ENCODE data around the gene C1orf87.

C1orf87 gene

GRCh38 chr1:60063561-60063960, 10.0 kb downstream of the C1orf87 start:
- DNase-seq, result no peak
- intact Hi-C loops (cut with DNase I), result no loop called here

DNA sequence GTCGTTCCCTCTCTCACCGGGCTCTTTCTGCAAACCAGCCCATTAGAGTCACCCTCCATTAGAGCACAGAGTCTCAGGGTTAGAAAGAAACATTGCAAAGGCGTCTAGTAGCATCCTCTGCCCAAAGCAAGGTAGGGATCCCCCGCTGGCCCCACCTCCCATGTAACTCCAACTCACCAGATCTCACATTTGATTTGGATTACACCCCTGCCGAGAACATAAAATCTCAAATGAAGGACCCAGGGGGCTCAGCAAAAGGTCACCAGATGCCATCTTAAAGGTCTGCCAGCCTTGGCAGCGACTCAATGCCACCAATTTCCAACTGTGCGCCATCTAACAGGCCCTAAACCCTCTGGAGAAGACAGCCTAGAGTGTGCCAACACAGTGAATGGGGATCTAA, 14.1 kb downstream of the C1orf87 start:
- intact Hi-C loops (cut with DNase I), result no loop called here
- no peak for DNase-seq

- DNase-seq, result no peak
- intact Hi-C loops (cut with DNase I), result no loop called here
Observed at GRCh38 chr1:60055336-60055735, 18.2 kb downstream of the C1orf87 start.

GRCh38 chr1:60054374-60054773, 19.2 kb downstream of the C1orf87 start:
- DNase-seq, result no peak
- intact Hi-C loops (cut with DNase I), result no loop called here

DNA sequence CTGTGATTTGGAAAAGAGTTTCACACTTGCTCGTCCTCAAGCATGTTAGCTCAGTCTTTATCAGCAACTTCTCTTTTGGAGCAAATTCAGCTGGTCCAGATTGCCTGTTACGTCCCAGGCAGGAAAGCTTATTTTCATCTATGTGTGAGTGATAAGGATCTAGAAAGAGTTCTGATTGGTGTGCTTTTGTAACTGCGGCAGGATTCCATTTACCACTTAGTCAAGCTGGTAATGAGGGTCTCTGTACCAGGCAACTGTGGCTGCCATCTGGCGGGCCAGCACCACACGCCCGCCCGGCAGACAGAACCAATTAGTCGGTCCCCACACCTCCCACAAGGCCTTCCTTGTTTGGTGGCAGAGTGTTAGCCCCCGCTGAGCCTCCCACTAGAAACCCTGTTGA, 21.0 kb downstream of the C1orf87 start:
- intact Hi-C loops (cut with DNase I), result no loop called here
- DNase-seq, result peak in 2 of 10 donors; percentile 67 to 82

- DNase-seq, result no peak
- intact Hi-C loops (cut with DNase I), result no loop called here
Observed at GRCh38 chr1:60051191-60051590, 22.4 kb downstream of the C1orf87 start.

DNA sequence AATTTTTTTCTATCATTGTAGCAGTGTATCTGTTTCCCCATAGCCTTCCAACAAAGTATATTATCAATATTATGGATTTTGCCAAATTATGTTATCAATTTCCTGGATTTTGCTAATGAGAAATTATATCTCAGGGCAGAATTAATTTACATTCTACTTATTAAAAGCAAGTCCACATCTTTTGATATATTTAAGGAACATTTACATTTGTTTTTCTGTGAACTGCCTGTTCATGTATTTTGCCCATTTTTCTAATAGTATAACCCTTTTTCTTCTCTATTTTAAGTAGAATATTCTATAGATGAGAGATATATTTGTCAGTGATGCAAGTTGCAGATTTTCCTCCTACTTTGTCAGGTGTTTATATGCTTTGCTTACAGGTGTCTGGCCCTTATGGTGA, 24.4 kb downstream of the C1orf87 start:
- intact Hi-C loops (cut with DNase I), result no loop called here
- DNase-seq, result no peak

- intact Hi-C loops (cut with DNase I), result no loop called here
- no peak for DNase-seq
Observed at GRCh38 chr1:60044881-60045280, 28.7 kb downstream of the C1orf87 start.

DNA sequence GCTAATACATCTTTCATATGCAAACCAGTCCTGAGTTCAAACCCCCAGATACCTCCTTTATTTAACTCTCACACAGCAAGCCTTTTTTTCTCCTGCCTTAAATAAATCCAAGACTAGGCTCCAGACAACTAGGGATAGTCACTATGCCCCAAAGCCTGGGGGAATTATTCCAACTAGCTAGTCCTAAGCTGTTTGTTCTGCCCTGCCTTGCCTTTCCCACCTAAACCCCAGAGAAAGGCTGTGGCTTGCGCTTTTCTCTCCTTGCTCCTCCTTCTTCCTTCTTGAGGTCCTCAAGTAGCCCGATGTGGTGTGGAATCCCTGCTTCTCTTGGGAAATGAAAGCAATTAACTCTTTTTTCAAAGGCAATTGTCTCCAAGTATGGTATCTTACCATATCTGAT, 31.8 kb downstream of the C1orf87 start:
- no peak for DNase-seq
- intact Hi-C loops (cut with DNase I), result no loop called here

DNA sequence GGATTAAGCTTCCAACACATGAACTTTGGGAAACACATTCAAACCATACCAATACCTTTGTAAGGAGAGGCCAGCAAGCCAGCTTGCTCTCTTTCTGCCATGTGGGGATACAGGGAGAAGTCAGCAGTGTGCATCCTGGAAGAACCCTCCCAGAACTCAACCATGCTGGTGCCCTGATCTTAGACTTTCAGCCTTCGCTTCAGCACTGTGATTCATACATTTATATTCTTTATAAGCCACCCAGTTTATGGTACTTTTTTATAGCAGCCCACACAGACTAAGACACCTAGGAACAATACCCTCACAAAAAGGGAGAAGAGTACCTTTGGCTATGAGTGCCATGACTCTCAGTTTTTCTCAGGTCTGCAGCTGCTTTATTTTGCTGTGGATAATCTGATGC, 35.9 kb downstream of the C1orf87 start:
- no peak for DNase-seq
- intact Hi-C loops (cut with DNase I), result no loop called here

GRCh38 chr1:60036856-60037460, 36.6 kb downstream of the C1orf87 start:
- intact Hi-C loops (cut with DNase I), result no loop called here
- no peak for DNase-seq

GRCh38 chr1:60035921-60036320, 37.6 kb downstream of the C1orf87 start:
- intact Hi-C loops (cut with DNase I), result no loop called here
- DNase-seq, result no peak

DNA sequence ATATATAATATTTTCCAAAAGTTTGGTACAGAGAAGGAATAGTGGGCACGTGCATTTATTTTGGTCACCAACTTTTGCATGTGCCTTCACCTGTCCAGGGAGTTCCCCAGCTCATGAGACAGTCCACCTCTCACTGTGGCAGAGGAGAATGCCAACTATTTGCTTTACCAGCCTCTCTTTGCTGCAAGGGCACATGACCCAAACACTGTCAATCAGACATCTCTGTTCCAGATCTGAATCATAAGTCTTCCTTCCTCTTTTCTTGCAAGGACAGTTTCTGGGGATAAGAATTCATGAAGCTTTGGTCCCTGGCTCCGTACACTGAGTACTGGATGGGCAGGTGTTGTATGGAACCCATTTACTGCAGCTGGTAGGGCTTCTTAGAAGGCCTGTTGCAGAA, 38.6 kb downstream of the C1orf87 start:
- intact Hi-C loops (cut with DNase I), result no loop called here
- DNase-seq, result no peak

GRCh38 chr1:60033066-60033465, 40.5 kb downstream of the C1orf87 start:
- intact Hi-C loops (cut with DNase I), result no loop called here

DNA sequence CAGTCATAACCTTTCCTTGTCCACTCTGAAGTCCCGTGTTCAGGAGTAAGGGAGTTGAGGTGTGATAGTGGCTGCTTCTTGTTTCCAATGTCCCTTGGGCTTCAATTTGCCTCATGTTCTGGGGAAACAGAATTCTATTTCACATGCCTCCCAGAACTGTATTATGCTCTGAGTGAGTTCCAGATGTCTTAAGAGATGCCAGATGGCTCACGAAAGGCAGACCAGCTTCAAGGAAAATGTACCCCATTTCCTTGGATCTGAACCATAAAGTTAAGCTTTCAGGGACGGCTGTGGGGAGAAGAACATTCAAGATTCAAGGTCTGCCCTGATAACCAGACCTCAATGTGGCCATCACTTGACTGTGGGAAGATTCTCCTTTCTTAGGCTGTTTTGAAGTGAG, 42.4 kb downstream of the C1orf87 start:
- no peak for DNase-seq
- intact Hi-C loops (cut with DNase I), result no loop called here

More at GRCh38 chr1:60033066-60033465, 40.5 kb downstream of the C1orf87 start:
- DNase-seq, result no peak

GRCh38 chr1:60025552-60025951, 48.0 kb downstream of the C1orf87 start:
- intact Hi-C loops (cut with DNase I), result no loop called here
- DNase-seq, result no peak

DNA sequence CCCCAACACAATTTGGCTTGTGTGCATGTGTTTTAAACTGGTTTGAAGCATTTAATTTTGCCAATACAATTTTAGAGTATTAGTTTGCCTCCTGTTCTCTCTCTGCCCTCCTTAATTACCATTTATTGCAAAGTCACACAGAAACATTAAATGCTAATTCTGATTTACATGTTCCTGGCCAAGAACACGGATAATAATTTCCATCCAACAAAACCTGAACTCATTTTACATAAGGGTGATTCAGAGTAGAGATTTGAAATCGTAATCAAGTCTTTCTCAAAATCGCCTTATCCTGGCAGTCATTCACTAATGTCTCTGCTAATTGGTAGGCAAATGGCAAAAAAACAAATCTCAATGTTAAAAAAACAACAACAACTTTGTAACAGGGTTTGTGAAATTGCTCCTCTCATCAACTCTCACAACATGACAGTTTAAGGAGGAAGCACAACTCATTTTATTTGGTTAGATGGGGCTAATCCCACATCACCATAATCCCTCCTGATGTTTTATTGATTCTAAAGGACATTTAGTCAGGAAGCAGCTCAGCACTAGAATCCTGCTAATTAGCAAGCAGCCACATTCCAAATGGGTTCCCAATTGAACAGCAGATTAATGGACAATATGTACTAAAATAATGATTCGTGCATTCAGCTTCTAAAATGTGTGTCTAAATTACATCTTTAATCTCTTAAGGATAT, 55.9 kb downstream of the C1orf87 start:
- no peak for DNase-seq
- intact Hi-C loops (cut with DNase I), result no loop called here

DNA sequence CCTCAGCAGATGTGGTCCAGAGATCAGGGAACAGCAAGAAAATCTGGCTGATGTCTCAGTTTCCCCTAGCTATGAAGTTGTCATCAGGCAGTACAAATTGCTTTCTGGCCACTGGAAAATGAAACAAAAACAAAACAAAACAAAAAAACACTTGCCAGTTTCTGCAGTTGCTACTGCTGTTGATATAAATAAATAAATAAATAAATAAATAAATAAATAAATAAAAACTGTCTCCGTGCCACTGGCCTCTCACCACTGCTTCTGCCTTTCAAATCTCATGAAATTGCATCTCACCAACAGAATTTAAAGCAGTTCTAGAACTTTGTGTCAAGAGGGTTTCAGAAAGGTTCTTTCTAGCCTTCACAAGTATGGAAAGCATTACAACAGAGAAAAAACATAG, 62.9 kb downstream of the C1orf87 start:
- intact Hi-C loops (cut with DNase I), result no loop called here
- DNase-seq, result no peak

DNA sequence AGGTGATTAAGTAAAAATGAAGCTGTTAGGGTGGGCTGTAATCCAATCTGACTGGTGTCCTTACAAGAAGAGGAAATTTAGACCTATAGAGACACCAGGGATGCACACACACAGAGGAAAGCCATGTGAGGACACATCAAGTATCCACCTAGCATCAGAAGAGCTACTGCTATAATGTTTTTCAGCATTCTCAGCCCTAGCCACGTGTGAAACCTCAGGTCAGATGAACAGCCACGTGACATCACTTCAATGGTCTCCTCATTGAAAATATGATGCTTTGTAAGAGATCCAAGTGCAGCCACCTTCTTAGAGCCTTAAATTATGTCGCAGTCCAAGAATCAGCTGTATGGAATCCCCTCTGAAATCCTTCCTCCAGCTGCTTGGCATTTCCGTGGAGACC, 65.1 kb downstream of the C1orf87 start:
- intact Hi-C loops (cut with DNase I), result no loop called here
- DNase-seq, result no peak

DNA sequence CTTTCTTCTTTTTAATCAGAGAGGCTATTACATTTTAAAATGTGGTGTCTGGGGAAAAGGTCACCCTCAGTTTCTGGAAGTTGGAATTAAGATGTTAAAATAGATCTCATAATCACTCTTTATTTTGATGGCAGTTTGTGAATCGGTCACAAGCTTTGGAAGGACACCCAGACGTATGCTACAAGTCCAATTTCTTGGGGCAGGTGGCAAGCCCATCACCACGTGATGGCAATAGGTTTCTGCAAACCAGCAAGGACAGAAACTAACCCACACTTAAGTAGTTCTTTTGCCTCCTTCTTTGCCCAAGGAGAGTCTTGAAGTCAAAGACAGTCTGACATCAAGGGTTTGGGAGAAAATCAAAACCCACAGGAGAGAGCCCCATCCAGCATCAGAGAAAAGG, 72.9 kb downstream of the C1orf87 start:
- intact Hi-C loops (cut with DNase I), result no loop called here
- DNase-seq, result peak in 2 of 10 donors; percentile 59 to 61

- no peak for DNase-seq
- intact Hi-C loops (cut with DNase I), result no loop called here
Observed at GRCh38 chr1:59999746-60000145, 73.8 kb downstream of the C1orf87 start.

- intact Hi-C loops (cut with DNase I), result no loop called here
- DNase-seq, result no peak
Observed at GRCh38 chr1:59999006-59999405, 74.6 kb downstream of the C1orf87 start.

Data from posterior cingulate gyrus (tissue), 11 donors.